H54 (cell line): ENCODE results near the gene RAB3A.

Experiments used
- DNase-seq: peaks from one replicate; pipeline ENCODE4 v3.0.0; 2011; ENCODE audit warnings: low spot score, mixed read lengths; ENCODE audit not compliant: insufficient read length
- FAIRE-seq: peaks from 3 replicates; lab custom pipeline; 2011; peaks lifted over from hg19 to GRCh38; lab: Jason Lieb, UNC
- POLR2A ChIP-seq: IDR thresholded peaks from 2 replicates; pipeline ENCODE4 v1.6.1; 2011; ENCODE audit warnings: low read depth, mild to moderate bottlenecking, low read length

RAB3A gene

GRCh38 chr19:18147396-18147795, 56.4 kb downstream of the RAB3A start:
- no peak for TF ChIP-seq POLR2A
- no peak for FAIRE-seq
- DNase-seq, result no peak
